ENCODE measurements around the gene ZNF503.

The ZNF503 gene

DNA sequence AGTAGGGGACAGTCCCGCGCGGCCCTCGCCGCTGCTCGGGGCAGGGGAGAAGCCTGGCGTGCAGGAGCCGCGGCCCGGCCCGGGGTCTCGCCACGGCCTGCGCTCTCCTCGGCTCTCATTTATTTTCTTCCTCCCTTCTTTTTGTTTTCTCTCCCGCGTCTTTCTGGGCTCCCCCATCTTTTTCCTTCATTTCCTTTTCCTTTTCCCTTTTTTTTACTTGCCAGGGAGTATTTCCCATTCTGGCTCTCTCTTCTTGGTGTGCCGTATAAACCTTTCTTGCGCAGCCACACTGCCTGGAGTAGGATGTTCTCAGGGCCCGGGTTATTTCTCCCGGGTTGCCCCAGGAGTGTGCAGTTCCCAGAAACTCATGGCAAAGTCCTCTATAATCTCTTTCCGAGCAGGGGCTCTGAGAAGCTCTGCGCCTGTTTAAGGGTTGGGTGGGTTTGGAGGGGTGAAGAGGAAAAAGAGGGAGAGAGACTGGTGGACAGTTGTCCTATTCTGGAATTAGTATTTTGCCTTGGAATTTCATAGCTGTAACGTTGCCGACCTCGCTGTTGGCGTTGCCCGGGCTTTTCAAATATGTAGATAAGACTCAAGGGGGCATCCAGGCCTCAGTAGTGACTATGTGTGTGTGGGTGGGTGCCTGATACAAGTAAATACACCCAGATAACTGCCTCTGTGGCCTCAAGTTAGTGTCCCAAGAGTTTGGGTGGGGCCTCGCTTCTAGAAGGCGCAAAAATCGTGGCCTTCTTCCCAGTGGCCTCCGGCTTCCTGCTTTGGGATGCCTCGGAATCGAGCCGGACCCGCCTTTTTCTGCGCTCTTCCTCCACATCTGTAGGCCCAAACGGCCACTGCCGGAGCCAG lies 4.3 kb upstream of the ZNF503 start:
- no peak overlapping the region for H3K4me2 ChIP-seq (ENCODE audit: low read depth, low read length, poor library complexity, severe bottlenecking)
- TF ChIP-seq, protein P1, sequence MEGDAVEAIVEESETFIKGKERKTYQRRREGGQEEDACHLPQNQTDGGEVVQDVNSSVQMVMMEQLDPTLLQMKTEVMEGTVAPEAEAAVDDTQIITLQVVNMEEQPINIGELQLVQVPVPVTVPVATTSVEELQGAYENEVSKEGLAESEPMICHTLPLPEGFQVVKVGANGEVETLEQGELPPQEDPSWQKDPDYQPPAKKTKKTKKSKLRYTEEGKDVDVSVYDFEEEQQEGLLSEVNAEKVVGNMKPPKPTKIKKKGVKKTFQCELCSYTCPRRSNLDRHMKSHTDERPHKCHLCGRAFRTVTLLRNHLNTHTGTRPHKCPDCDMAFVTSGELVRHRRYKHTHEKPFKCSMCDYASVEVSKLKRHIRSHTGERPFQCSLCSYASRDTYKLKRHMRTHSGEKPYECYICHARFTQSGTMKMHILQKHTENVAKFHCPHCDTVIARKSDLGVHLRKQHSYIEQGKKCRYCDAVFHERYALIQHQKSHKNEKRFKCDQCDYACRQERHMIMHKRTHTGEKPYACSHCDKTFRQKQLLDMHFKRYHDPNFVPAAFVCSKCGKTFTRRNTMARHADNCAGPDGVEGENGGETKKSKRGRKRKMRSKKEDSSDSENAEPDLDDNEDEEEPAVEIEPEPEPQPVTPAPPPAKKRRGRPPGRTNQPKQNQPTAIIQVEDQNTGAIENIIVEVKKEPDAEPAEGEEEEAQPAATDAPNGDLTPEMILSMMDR (IDR thresholded peaks at IDR 0.05; ENCODE audit: insufficient read depth, low read length, poor library complexity, severe bottlenecking), result no peak
- no peaks in the 10 kb centered on the region for H3K36me3 ChIP-seq (ENCODE audit: low read length)
- no peak overlapping the region for H3K9ac ChIP-seq (ENCODE audit: low read length)
- no peak overlapping the region for H2AFZ ChIP-seq (ENCODE audit: low read depth, low read length, severe bottlenecking)
- H3K79me2 ChIP-seq (ENCODE audit: insufficient read depth, low read length), result no peaks in the 10 kb centered on the region
- no peak overlapping the region for H3K27ac ChIP-seq (ENCODE audit: low read depth, low read length)
- H3K27me3 ChIP-seq (ENCODE audit: low read length), result no peaks in the 10 kb centered on the region
- no peak overlapping the region for H3K4me3 ChIP-seq (ENCODE audit: insufficient read depth, low read length, poor library complexity, severe bottlenecking)
- H3K9me2 ChIP-seq (replicated peaks; ENCODE audit: insufficient read depth, low read length), result no peaks in the 10 kb centered on the region
- no peaks in the 10 kb centered on the region for H4K20me1 ChIP-seq (ENCODE audit: low read depth, low read length)
- no peaks in the 10 kb centered on the region for H3K9me3 ChIP-seq (ENCODE audit: insufficient read depth, low read length)
- no peaks in the 10 kb centered on the region for H3F3A ChIP-seq (ENCODE audit: insufficient read depth)

DNA sequence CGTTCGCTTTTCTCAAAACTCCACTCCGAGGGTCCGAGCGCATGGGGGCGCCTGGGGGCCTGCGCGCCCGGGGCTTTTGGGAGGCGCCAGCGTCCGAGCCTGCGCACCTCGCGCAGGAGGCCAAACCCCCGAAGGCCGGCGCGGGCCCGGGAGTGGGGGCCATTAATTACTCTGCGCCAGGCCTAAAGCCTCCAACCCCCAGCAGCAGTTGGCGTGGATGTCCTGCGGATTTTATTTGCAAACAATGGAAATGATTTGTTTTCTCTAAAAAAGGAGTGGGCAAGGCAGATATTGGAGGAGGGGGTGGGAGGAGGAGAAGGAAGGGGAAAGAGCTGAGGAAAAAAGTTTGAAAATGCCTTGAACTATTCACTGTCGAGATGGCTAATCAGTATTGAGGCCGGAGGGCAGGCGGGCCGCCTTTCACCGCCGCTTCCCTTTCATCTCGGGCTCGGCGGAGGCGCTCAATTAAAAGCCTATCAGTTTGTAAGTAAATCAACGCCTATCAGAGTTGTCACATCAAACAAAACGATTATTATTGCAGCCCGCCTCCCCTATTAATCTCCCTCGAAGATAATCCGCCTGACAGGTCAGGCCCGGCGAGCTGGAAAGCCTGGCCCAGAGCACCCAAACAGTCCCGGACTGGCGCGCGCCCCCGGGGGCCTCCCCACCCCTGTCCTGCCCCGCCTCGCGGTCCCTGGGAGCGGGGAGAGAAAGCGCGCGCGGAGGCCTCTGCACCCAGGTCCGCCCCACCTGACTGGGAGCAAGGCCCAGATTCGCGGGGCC lies 3.4 kb upstream of the ZNF503 start:
- Histone ChIP-seq H3K27ac (ENCODE audit: low read depth, low read length) (no peak overlapping the region), H3K9ac (ENCODE audit: low read length) (no peak overlapping the region), H3K36me3 (ENCODE audit: low read length) (no peaks in the 10 kb centered on the region), H3K27me3 (ENCODE audit: low read length) (no peaks in the 10 kb centered on the region), H3K4me2 (ENCODE audit: low read depth, low read length, poor library complexity, severe bottlenecking) (no peak overlapping the region), H4K20me1 (ENCODE audit: low read depth, low read length) (no peaks in the 10 kb centered on the region), H3K4me3 (ENCODE audit: insufficient read depth, low read length, poor library complexity, severe bottlenecking) (no peak overlapping the region), H2AFZ (ENCODE audit: low read depth, low read length, severe bottlenecking) (no peak overlapping the region), H3K9me3 (ENCODE audit: insufficient read depth, low read length) (no peaks in the 10 kb centered on the region), H3K79me2 (ENCODE audit: insufficient read depth, low read length) (no peaks in the 10 kb centered on the region), H3F3A (ENCODE audit: insufficient read depth) (no peaks in the 10 kb centered on the region), H3K9me2 (replicated peaks; ENCODE audit: insufficient read depth, low read length) (no peaks in the 10 kb centered on the region)
- no peak for TF ChIP-seq EZH2phosphoT487 (conservative IDR thresholded peaks at IDR 0.05; ENCODE audit: low read length)
- TF ChIP-seq, protein P1 (IDR thresholded peaks at IDR 0.05; ENCODE audit: insufficient read depth, low read length, poor library complexity, severe bottlenecking), result no peak

DNA sequence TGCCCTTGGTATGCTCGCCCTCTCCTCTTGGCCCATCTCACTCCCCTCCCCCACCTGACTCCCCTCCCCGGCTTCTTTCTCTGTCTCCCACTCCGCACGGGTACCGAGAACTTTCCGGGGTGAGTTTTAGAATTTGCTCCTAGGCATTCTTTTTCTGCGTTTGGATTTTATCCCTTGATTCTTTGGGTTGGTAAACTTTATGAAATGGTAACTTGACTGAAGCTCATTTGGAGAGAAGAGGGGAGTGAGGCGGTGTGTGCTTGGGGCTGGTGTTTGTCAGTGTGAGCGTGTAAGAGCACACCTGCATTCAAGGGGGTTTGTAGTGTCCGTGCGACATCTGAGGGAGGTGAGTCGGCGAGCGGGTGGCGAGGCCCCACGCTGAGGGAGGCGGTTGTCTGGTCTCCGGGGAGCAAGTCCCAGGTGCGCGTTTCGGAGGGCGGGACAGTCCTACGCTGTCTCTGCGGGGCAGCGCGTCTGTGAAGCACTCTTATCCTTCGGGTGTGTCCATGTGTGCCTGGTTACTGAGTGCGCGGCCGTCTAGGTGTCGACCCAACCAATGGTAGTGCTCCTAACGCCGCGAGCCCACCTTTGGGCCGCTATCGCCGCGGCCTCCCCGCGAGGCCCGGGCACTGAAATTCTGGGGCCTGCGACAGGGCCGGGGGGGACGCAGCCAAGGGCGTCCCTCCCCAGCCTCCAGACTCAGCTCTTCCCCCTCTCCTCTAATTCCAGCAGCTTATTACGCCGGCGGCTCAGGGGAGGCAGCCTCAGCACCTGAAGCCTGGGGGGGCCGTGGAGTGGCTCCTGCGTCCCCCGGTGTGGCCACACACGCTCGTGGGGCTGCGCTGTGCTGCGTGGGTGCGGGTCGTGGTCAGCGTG lies 2.6 kb upstream of the ZNF503 start:
- no peak overlapping the region for H3K4me3 ChIP-seq (ENCODE audit: insufficient read depth, low read length, poor library complexity, severe bottlenecking)
- no peaks in the 10 kb centered on the region for H3K9me3 ChIP-seq (ENCODE audit: insufficient read depth, low read length)
- H2AFZ ChIP-seq (ENCODE audit: low read depth, low read length, severe bottlenecking), result no peak overlapping the region
- H3K27ac ChIP-seq (ENCODE audit: low read depth, low read length), result no peak overlapping the region
- H3K9me2 ChIP-seq (replicated peaks; ENCODE audit: insufficient read depth, low read length), result no peaks in the 10 kb centered on the region
- TF ChIP-seq, protein P1 (IDR thresholded peaks at IDR 0.05; ENCODE audit: insufficient read depth, low read length, poor library complexity, severe bottlenecking), result no peak
- TF ChIP-seq EZH2phosphoT487 (conservative IDR thresholded peaks at IDR 0.05; ENCODE audit: low read length), result no peak
- H4K20me1 ChIP-seq (ENCODE audit: low read depth, low read length), result no peaks in the 10 kb centered on the region
- no peaks in the 10 kb centered on the region for H3F3A ChIP-seq (ENCODE audit: insufficient read depth)
- no peaks in the 10 kb centered on the region for H3K27me3 ChIP-seq (ENCODE audit: low read length)
- no peaks in the 10 kb centered on the region for H3K79me2 ChIP-seq (ENCODE audit: insufficient read depth, low read length)
- no peak overlapping the region for H3K9ac ChIP-seq (ENCODE audit: low read length)
- no peaks in the 10 kb centered on the region for H3K36me3 ChIP-seq (ENCODE audit: low read length)
- H3K4me2 ChIP-seq (ENCODE audit: low read depth, low read length, poor library complexity, severe bottlenecking), result no peak overlapping the region
